ENCODE results near the gene RNF151. TPM values are rescaled to one million over a fixed set of nuclear protein-coding genes. Genes with fewer than 3 reads are reported as not detected.

RNF151 gene
- total RNA-seq, 2 donors from 2014 or later, result 0.44 TPM; not detected in 1

DNA sequence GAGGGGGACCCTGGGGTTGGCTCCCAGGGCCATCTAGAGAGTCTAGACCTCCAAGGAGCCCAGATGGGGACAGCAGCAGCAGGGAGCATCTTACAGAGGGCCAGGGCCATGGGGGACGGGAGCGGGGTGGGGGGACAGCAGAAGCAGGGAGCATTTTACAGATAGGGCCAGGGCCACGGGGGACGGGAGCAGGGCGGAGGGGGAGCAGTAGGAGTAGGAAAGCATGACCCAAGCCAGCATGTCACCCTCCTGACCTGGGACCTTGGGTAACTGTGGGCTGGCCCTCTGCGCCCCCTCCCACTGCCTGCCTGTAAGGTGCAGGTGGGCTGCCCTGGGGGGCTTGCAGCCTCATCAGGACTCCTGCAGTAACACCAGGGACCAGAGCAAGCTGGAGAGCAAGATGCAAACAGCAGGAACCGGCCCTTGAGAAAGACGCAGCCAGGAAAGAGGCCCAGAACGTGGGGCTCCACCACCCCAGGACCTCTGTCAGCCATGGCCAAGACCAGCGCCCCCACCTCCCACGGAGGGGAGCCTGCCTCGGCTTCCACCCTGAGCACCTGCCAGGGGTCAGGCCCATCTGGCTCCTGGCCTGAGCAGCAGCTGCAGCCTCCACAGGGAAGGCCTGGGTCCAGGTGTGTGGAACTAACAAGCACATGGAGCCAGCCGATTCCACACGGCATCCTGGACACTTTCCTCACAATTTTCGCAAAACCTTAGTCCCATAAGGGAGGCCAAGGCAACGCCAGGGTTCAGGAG, 40.6 kb downstream of the RNF151 start:
- WGBS, 2 experiments (ENCODE audit: insufficient coverage in 1 of 2, insufficient read length in 1 of 2), result 93 to 95% methylated on average over 12 to 16 of the region's 16 CpGs
- Histone ChIP-seq H3K27me3 (ENCODE audit: control insufficient read depth, insufficient read depth, low read length, poor library complexity, severe bottlenecking) (no peaks in the 10 kb centered on the region), H3K27ac (ENCODE audit: low read depth, low read length) (no peak overlapping the region), H3K9me3 (ENCODE audit: control insufficient read depth, low read length) (no peaks in the 10 kb centered on the region), H3K36me3 (ENCODE audit: control insufficient read depth, insufficient read depth, low read length) (peaks cover 24% of the 10 kb centered on the region), H3K9ac (ENCODE audit: extremely low read depth, low read length, poor library complexity, severe bottlenecking) (no peak overlapping the region), H3K4me1 (ENCODE audit: control insufficient read depth, insufficient read depth, low read length) (peaks cover 27% of the 10 kb centered on the region), H3K4me3 (ENCODE audit: low read length) (peak overlapping the region; percentile 96)
- no peak for DNase-seq
- Mint-ChIP-seq H3K36me3 (ENCODE audit: low read depth) (peaks cover 10% of the 10 kb centered on the region), H3K27me3 (ENCODE audit: insufficient read depth) (no peaks in the 10 kb centered on the region), H3K4me1 (peaks cover 23% of the 10 kb centered on the region), H3K27ac (no peak overlapping the region), H3K9me3 (no peaks in the 10 kb centered on the region), H3K4me3 (peak overlapping the region; percentile 74)
- TF ChIP-seq, protein P1, sequence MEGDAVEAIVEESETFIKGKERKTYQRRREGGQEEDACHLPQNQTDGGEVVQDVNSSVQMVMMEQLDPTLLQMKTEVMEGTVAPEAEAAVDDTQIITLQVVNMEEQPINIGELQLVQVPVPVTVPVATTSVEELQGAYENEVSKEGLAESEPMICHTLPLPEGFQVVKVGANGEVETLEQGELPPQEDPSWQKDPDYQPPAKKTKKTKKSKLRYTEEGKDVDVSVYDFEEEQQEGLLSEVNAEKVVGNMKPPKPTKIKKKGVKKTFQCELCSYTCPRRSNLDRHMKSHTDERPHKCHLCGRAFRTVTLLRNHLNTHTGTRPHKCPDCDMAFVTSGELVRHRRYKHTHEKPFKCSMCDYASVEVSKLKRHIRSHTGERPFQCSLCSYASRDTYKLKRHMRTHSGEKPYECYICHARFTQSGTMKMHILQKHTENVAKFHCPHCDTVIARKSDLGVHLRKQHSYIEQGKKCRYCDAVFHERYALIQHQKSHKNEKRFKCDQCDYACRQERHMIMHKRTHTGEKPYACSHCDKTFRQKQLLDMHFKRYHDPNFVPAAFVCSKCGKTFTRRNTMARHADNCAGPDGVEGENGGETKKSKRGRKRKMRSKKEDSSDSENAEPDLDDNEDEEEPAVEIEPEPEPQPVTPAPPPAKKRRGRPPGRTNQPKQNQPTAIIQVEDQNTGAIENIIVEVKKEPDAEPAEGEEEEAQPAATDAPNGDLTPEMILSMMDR (conservative IDR thresholded peaks at IDR 0.05), result no peak

DNA sequence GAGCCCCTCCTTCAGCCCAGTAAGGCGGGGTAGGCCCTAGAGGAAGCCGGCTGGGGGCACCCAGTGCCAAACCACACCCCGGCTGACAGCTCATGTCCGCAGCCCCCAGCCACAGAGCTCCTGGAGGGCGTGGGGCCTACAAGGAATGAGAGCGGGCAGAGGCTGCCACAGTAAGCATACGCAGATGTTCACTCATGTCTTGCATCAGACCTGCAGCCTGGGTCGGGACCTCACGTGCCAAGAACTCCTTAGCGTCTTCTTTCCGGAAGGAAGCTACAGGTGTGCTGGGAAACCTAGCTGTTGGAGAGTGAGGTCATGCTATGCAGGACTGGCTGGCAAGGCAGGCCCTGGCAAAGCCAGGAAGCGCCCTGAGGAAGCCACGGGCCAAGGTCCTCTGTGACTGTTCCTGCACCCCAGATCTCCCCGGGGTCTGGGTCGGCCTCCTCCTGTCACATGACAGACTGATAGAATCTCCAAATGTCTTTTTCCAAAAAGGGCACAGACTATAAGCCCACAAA, 41.4 kb downstream of the RNF151 start:
- H3K4me3 ChIP-seq (ENCODE audit: low read length), result peak overlapping the region; percentile 96
- DNase-seq, result no peak
- peaks cover 7% of the 10 kb centered on the region for H3K36me3 Mint-ChIP-seq (ENCODE audit: low read depth)
- H3K36me3 ChIP-seq (ENCODE audit: control insufficient read depth, insufficient read depth, low read length), result peaks cover 16% of the 10 kb centered on the region
- no peaks in the 10 kb centered on the region for H3K27me3 Mint-ChIP-seq (ENCODE audit: insufficient read depth)
- no peaks in the 10 kb centered on the region for H3K9me3 ChIP-seq (ENCODE audit: control insufficient read depth, low read length)
- H3K4me1 Mint-ChIP-seq, result peaks cover 23% of the 10 kb centered on the region
- H3K4me1 ChIP-seq (ENCODE audit: control insufficient read depth, insufficient read depth, low read length), result peaks cover 27% of the 10 kb centered on the region
- 93% methylated on average over 15 of the region's 15 CpGs for WGBS, 2 experiments (ENCODE audit: insufficient coverage in 1 of 2, insufficient read length in 1 of 2)
- peak overlapping the region; percentile 33 for H3K27ac Mint-ChIP-seq
- peak overlapping the region; percentile 84 for H3K9ac ChIP-seq (ENCODE audit: extremely low read depth, low read length, poor library complexity, severe bottlenecking)
- TF ChIP-seq, protein P1 (conservative IDR thresholded peaks at IDR 0.05), result no peak
- H3K27me3 ChIP-seq (ENCODE audit: control insufficient read depth, insufficient read depth, low read length, poor library complexity, severe bottlenecking), result no peaks in the 10 kb centered on the region
- no peak overlapping the region for H3K27ac ChIP-seq (ENCODE audit: low read depth, low read length)
- peak overlapping the region; percentile 74 for H3K4me3 Mint-ChIP-seq
- H3K9me3 Mint-ChIP-seq, result no peaks in the 10 kb centered on the region

DNA sequence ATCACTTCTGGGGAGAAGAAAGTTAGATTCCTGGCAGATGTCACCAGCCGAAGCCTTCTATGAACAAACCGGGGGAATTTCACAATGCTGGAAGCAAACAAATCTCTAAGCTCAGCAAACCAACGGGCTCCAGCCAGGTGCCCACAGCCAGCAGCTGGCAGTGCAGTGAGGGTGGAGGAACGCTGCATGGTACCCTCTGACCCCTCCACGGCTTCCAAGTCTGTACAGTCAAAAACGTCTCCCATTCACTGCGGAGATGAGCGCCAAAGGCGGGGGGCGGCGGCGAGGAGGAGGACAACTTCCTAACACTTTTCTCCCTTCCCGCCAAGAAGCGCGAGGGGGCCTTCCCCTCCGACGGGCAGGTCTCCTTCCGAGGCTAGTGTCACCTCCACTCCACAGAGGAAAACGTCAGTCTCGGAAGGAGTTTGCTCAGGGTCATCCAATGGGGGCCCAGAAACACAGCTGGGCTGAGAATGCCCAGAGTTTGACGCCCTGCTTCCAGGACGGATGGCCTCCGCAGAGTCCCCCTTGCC, 42.0 kb downstream of the RNF151 start:
- WGBS, 2 experiments (ENCODE audit: insufficient coverage in 1 of 2, insufficient read length in 1 of 2), result 16 to 18% methylated on average over 8 to 23 of the region's 23 CpGs
- TF ChIP-seq, protein P1 (conservative IDR thresholded peaks at IDR 0.05), result no peak
- peak overlapping the region; percentile 84 for H3K9ac ChIP-seq (ENCODE audit: extremely low read depth, low read length, poor library complexity, severe bottlenecking)
- Mint-ChIP-seq H3K9me3 (no peaks in the 10 kb centered on the region), H3K27me3 (ENCODE audit: insufficient read depth) (no peaks in the 10 kb centered on the region), H3K27ac (peak overlapping the region; percentile 33), H3K4me3 (peak overlapping the region; percentile 74), H3K4me1 (peaks cover 23% of the 10 kb centered on the region), H3K36me3 (ENCODE audit: low read depth) (peaks cover 7% of the 10 kb centered on the region)
- H3K4me3 ChIP-seq (ENCODE audit: low read length), result peak overlapping the region; percentile 96
- H3K27me3 ChIP-seq (ENCODE audit: control insufficient read depth, insufficient read depth, low read length, poor library complexity, severe bottlenecking), result no peaks in the 10 kb centered on the region
- no peaks in the 10 kb centered on the region for H3K9me3 ChIP-seq (ENCODE audit: control insufficient read depth, low read length)
- peaks cover 10% of the 10 kb centered on the region for H3K36me3 ChIP-seq (ENCODE audit: control insufficient read depth, insufficient read depth, low read length)
- H3K27ac ChIP-seq (ENCODE audit: low read depth, low read length), result peak overlapping the region; percentile 29
- DNase-seq, result no peak
- H3K4me1 ChIP-seq (ENCODE audit: control insufficient read depth, insufficient read depth, low read length), result peaks cover 24% of the 10 kb centered on the region

Data from endodermal cell (in vitro differentiated cells).